GM12891 (cell line): Measurements from ENCODE around the gene SIX4.

Experiments used
- POLR2A ChIP-seq: IDR thresholded peaks from 2 replicates; pipeline ENCODE4 v1.6.1; 2011; ENCODE audit warnings: low read depth, low read length, control low read depth
- POLR2AphosphoS5 ChIP-seq: IDR thresholded peaks from 2 replicates; pipeline ENCODE4 v1.6.1; 2011; ENCODE audit warnings: low read depth, low read length, control low read depth

DNA sequence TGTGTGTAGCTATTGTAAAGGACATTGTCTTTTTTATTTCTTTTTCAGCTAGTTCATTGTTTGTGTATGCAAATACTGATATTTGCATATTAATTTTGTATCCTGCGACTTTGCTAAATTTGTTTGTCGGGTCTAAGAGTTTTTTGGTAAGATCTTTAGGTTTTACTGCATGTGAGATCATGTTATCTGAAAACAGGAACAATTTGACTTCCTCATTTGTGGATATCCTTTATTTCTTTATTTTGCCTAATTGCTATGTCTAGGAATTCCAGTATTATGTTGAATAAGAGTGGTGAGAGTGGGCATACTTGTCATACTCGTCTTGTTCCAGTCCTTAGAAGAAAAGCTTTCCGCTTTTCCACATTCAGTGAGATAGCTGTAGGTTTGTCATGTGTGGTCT, 28.8 kb downstream of the SIX4 start:
- TF ChIP-seq POLR2A (no peak), POLR2AphosphoS5 (no peak)
